HG02610 (cell line): ENCODE results near the gene C1orf198.
"Not testable (repeated sequence)": the region's sequence is repeated elsewhere in the genome, so short reads cannot be mapped to it uniquely, and the experiment has no call there.

Experiments used
- ATAC-seq: cut with Tn5 transposase; IDR thresholded peaks from one replicate; pipeline ENCODE4 v1.9.1; 2021; ENCODE audit warnings: mild to moderate bottlenecking, moderate library complexity; ENCODE audit not compliant: unreplicated experiment

The C1orf198 gene

GRCh38 chr1:230861970-230862595 is 6.2 kb downstream of the C1orf198 start:
- no peak for ATAC-seq

- ATAC-seq, result no peak
Measured at GRCh38 chr1:230861489-230861888, 6.8 kb downstream of the C1orf198 start.

- ATAC-seq, result no peak
Measured at GRCh38 chr1:230860617-230861384, 7.5 kb downstream of the C1orf198 start.

- ATAC-seq, result no peak
Measured at GRCh38 chr1:230858918-230859729, 9.2 kb downstream of the C1orf198 start.

DNA sequence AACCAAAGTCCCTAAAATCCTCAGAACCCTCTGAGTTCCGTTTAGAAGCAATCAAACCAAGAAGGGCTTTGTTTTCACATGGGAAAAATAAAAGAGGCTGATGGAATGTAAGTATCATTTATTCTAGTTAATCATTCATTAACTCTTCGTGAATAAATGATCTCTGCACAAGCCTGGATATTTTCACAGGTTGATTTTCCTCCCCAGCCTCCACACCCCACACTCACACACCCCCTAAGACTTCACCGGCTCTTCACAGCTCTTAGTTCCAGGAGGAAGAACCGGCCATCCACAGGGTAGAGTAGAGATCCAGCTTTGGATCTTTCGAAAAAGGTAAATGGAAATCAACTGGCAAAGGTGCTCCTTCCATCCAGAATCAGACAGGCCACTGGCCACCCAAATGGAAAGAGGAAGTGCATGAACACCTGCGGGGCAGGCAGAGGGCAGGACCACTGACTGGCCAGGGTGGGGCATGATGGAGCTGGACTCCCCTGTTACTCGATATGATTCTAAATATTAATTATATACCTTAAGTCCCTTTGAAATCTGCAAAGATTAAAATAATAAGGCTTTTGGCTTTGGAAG is 10.0 kb downstream of the C1orf198 start:
- no peak for ATAC-seq

DNA sequence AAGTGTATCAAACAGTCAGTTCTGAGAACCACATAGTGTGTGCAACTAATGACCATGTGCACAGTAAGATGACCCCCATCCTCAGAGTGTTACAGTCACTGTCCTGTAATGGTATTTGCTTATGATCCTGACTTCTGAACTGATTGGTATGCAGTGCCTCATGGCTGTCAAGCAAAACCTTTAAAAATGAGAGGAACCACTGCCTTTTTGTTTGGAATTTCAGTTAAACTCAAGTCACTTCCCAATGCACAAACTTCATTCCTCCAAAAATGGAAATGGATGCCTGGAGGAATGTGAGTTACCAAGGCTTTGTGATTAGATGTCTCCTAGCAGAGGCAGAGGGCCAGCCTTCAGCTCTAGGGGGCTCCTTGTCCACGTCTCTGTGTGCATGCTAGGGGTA is 10.5 kb downstream of the C1orf198 start:
- no peak for ATAC-seq

- ATAC-seq, result no peak
Measured at GRCh38 chr1:230857077-230857476, 11.2 kb downstream of the C1orf198 start.

DNA sequence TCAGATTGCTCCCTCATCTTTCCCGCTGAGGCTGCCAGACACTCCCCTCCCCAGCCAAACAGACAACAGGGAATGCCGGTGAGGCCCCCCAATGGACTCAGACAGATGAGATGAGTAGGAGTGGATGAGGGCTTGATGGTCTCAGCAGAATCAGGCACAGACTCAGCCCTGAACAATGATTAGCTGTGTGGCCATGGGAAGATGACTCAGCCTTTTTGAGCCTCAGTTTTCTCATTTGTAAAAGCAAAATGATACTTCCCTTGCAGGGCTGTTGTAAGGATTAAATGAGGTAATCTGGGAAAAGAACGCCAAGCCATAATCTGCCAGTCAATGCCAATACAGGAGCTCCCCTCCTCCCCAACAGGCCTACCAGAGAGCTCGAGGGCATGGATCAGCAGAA is 12.4 kb downstream of the C1orf198 start:
- ATAC-seq, result no peak

GRCh38 chr1:230854423-230854822 is 13.9 kb downstream of the C1orf198 start:
- ATAC-seq, result no peak

GRCh38 chr1:230853731-230854130 is 14.6 kb downstream of the C1orf198 start:
- ATAC-seq, result no peak

DNA sequence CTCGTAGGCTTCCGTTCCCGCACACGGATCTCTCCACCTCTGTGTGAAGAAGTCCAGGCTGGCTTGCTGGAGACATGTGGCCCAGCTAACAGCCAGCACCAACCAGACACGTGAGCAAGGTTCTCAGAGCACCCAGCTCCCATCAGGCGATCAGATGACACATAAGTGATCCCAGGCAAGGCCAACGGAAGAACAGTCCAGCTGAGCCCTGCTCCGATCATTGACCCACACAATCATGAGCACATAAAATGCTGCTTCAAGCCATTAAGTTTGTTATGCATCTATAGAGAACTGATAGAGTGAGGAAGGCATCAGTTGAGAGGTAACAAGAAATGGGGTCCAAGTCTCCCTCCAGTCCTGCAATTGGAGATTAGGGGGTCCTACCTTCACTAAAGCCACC is 15.4 kb downstream of the C1orf198 start:
- no peak for ATAC-seq

DNA sequence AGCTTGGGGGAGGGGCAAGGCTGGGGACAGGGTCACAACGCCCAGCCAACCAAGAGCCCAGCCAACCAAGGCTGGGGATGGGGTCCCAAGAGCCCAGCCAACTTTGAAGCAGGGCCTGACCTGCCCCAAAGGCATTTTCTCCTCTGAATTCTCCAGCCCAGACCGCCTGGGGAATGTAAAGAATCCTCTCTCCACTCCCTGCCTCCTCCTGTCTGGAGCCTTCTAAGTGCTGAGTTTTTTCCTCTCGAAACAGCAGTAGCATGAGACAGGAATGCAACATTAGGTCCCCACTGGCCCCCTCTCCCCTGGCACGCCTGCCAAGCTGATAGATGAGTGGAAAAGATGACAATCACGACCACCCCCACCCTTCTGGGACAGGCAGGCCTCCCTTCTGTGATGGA is 17.0 kb downstream of the C1orf198 start:
- no peak for ATAC-seq

- no peak for ATAC-seq
Measured at GRCh38 chr1:230850547-230850946, 17.8 kb downstream of the C1orf198 start.

DNA sequence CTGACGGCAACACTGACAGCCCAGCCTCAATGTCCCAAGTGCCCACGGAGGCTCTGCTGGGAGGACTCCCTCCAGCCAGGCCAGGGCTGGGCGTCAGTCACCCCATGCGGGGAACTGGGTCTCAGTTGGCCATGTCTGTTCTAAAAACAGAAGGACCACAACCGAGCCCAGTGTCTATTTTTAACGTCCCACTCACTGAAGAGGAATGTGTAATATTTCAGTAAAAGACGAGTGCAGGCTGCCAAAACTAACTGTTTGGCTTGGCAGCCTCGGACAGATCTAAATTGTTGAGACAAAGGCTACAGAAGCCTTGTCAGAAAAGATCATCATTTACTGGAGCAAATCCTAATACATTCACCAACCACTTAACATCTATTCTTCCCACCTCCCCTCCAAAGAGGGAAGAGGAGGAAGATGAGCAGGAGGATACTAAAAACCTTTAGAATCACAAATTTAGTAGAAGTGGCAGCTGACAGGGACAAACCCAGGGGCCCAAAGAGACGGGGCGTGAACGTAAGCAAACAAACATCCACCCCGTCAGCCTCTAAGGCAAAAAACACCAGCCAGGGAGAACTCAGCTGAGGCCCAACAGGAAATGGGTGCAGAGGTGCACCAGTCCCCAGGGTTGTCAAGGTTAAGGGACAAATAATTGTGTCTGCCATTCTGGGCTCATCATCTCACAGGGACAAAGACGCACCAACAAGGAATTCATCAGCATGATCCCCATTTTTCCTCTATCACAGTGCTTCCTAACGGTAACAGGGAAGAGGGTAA is 18.7 kb downstream of the C1orf198 start:
- ATAC-seq, result no peak

DNA sequence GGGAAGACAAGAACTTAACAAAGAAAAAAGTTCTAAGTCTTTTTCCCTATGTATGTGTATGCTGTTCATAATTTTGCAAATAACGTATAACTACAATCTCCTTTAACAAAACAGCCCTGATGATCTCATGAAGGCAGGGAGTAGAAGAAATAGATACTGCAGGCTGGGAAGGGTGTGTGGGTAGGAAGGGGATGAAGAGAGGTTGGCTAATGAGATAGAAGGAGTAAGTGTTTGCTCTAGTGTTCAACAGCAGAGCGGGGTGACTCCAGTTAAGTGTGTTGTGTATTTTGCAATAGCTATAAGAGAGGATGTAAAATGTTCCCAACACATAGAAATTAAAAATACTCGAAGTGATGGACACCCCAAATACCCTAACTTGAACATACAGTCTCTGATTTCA is 20.1 kb downstream of the C1orf198 start:
- ATAC-seq, result no peak

DNA sequence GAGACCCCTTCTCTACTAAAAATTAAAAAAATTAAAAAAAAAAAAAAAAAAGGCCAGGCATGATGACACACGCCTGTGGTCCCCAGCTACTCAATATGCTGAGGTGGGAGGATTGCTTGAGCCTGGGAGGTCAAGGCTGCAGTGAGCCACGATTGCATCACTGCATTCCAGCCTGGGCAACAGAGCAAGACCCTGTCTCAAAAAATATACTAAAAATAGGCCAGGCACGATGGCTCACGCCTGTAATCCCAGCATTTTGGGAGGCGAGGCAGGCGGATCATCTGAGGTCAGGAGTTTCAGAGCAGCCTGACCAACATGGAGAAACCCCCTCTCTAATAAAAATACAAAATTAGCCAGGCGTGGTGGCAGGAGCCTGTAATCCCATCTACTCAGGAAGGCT is 23.1 kb downstream of the C1orf198 start:
- not testable (repeated sequence) for ATAC-seq

DNA sequence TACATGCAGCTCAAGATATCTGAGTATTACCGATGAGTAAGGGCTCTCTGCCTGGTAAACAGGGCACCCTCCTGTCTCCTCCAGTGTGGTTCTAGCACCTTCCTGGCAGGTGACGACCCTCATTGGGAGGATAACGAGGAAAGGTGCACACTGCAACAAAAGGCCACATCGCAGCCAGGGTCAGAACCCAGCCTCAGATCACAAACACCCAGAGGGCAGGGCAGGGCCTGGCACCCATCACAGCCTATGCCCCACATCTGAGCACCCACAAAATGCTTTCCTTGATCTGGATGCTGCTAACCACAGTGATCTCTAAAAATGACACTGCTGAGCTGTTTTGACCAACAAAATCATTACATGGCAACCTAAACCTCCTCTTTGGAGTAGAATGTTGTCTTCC is 23.8 kb downstream of the C1orf198 start:
- ATAC-seq, result no peak

GRCh38 chr1:230843503-230844309 is 24.6 kb downstream of the C1orf198 start:
- no peak for ATAC-seq

GRCh38 chr1:230842801-230843200 is 25.5 kb downstream of the C1orf198 start:
- ATAC-seq, result no peak

DNA sequence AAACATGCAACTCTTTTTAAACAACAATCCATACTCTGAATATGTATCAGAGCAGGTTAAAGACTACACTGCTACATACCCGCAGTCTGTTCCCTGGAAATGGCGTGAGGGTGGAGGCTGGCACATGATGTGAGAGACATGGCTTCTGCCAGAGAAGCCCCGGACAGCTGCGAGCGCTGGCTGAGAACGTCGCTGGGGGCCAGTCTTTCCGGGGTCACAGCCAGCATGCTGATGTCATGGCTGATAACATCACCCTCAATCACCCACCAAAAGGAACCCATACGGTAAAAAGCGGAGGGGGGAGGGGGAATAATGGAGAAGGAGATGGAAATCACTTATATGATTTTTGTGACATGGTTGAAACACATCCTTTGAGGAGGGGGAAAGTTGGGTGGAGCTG is 29.1 kb downstream of the C1orf198 start:
- ATAC-seq, result no peak
